GM12865 (cell line): ENCODE data around the gene BSN.

ENCODE experiments used
- DNase-seq: peaks from one replicate; pipeline ENCODE4 v3.0.0; 2010; ENCODE audit warnings: low read depth
- H3K4me3 ChIP-seq: 2 replicates; pipeline ENCODE4 v1.5.1; 2011; ENCODE audit warnings: mild to moderate bottlenecking, low read depth, low read length, control low read depth
- CTCF ChIP-seq: IDR thresholded peaks from 2 replicates; pipeline ENCODE4 v1.5.1; 2011; ENCODE audit warnings: low read length, control low read depth, low read depth, inconsistent platforms; ENCODE audit not compliant: insufficient read depth; ENCODE audit errors: missing control alignments

Gene BSN

GRCh38 chr3:49534581-49535441, 19.5 kb upstream of the BSN start:
- DNase-seq, result no peak
- H3K4me3 ChIP-seq, result no peak overlapping the region
- TF ChIP-seq CTCF, result no peak

GRCh38 chr3:49535971-49536874, 18.1 kb upstream of the BSN start:
- H3K4me3 ChIP-seq, result no peak overlapping the region
- no peak for DNase-seq
- TF ChIP-seq CTCF, result no peak

GRCh38 chr3:49536875-49537533, 17.3 kb upstream of the BSN start:
- TF ChIP-seq CTCF, result no peak
- H3K4me3 ChIP-seq, result no peak overlapping the region
- DNase-seq, result no peak

GRCh38 chr3:49539659-49540560, 14.4 kb upstream of the BSN start:
- TF ChIP-seq CTCF, result peak; percentile 94
- H3K4me3 ChIP-seq, result peak overlapping the region; percentile 54
- DNase-seq, result peak; percentile 97

- no peak overlapping the region for H3K4me3 ChIP-seq
- no peak for DNase-seq
Observed at GRCh38 chr3:49552087-49552486, 2.2 kb upstream of the BSN start.

More at GRCh38 chr3:49552087-49552486, 2.2 kb upstream of the BSN start:
- no peak for TF ChIP-seq CTCF
